ENCODE data around the gene SMIM11.

The SMIM11 gene

DNA sequence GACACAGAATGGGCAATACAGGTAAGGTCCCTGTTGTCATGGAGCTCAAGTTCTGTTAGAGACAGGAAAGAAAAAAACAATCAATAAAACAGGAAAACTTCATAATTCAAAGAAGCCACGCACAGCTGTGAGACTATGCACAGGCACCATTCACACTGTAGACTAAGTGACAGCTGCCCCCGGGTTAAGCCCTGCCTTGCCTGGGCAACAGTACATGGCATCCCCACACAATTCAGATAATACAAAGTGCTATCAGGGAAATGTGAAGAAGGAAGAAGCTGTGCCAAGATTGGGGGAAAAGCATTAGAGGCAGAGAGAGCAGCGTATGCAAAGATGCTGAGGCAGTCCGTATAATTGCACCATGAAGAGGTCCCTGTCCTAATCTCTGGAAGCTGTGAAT is 20.5 kb upstream of the SMIM11 start:
- H3K4me3 ChIP-seq (ENCODE audit: low read length): no peak overlapping the region
- DNase-seq (ENCODE audit: low read depth): no peak
- TF ChIP-seq, protein P1, sequence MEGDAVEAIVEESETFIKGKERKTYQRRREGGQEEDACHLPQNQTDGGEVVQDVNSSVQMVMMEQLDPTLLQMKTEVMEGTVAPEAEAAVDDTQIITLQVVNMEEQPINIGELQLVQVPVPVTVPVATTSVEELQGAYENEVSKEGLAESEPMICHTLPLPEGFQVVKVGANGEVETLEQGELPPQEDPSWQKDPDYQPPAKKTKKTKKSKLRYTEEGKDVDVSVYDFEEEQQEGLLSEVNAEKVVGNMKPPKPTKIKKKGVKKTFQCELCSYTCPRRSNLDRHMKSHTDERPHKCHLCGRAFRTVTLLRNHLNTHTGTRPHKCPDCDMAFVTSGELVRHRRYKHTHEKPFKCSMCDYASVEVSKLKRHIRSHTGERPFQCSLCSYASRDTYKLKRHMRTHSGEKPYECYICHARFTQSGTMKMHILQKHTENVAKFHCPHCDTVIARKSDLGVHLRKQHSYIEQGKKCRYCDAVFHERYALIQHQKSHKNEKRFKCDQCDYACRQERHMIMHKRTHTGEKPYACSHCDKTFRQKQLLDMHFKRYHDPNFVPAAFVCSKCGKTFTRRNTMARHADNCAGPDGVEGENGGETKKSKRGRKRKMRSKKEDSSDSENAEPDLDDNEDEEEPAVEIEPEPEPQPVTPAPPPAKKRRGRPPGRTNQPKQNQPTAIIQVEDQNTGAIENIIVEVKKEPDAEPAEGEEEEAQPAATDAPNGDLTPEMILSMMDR (conservative IDR thresholded peaks at IDR 0.05; ENCODE audit: low read depth, low read length): no peak

DNA sequence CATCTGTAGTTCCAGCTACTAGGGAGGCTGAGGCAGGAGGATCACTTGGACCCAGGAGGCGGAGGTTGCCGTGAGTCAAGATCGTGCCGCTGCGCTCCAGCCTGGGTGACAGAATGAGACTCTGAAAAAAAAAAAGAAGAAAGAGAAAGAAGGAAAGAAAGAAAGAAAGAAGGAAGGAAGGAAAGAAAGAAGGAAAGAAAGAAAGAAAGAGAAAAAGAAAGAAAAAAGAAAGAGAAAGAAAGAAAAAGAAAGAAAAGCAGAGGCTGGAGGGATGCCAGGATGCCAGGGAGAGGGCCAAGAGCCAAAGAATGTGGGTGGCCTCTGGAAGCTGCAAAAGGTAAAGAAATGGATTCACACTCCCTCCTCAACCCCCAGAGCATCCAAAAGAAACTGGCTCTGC is 19.7 kb upstream of the SMIM11 start:
- TF ChIP-seq, protein P1 (conservative IDR thresholded peaks at IDR 0.05; ENCODE audit: low read depth, low read length): no peak
- H3K4me3 ChIP-seq (ENCODE audit: low read length): no peak overlapping the region
- DNase-seq (ENCODE audit: low read depth): no peak

DNA sequence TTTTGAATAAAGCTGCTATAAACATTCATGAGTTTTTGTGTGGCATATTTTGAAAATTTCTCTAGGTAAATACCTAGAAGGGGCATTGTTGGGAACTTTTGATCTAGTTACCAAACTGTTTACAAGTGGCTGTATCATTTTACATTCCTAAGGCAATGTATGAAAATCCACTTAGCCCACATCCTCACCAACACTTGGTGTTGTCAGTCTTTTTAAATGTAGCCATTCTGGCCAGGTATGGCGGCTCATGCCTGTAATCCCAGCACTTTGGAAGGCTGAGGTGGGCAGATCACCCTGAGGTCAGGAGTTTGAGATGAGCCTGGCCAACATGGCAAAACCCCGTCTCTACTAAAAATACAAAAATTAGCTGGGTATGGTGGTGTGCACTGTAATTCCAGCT is 17.4 kb upstream of the SMIM11 start:
- TF ChIP-seq, protein P1 (conservative IDR thresholded peaks at IDR 0.05; ENCODE audit: low read depth, low read length): no peak
- H3K4me3 ChIP-seq (ENCODE audit: low read length): no peak overlapping the region
- DNase-seq (ENCODE audit: low read depth): no peak

DNA sequence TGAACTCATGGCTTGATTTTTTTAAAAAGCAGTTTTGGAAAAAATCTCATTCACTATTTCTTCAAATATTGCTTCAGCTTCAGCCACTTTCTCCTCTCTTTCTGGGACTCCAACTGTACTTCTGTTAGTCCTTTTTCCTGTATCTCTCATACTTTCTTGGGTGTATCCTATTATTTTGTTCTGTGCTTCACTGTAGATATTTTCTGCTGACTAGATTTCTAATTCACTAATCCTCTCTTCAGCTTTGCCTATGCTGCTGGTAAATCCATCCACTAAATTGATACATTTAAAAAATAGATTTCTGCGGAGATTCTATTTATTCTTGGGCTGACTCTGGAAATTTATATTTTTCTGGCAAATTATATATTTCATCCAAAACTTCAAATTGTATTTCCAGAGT is 16.4 kb upstream of the SMIM11 start:
- DNase-seq (ENCODE audit: low read depth): no peak
- TF ChIP-seq, protein P1 (conservative IDR thresholded peaks at IDR 0.05; ENCODE audit: low read depth, low read length): no peak
- no peak overlapping the region for H3K4me3 ChIP-seq (ENCODE audit: low read length)

DNA sequence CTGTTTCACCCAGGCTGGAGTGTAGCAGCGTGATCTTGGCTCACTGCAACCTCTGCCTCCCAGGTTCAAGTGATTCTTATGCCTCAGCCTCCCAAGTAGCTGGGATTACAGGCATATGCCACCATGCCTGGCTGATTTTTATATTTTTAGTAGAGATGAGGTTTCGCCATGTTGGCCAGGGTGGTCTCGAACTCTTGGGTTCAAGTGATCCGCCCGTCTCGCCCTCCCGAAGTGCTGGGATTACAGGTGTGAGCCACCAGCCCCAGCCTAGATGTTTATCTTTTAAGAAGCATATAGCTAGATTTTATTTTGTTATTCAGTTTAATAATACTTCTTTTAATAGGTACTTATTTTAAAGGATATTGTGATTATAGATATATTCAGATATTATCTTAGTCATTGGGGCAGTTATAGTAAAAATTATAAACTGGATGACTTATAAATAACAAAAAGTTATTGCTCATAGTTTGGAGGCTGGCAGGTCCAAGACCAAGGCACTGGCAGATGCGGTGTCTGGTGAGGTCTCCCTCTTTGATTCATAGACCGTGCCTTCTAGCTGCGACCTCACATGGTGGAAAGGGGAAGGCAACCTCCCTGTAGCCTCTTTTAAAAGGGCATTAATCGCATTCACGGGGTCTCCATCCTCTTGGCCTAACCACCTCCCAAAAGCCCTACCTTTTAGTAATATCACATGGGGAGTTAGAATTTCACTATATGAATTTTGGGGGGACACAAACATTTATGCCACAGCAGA is 14.6 kb upstream of the SMIM11 start:
- no peak for DNase-seq (ENCODE audit: low read depth)
- no peak overlapping the region for H3K4me3 ChIP-seq (ENCODE audit: low read length)
- TF ChIP-seq, protein P1 (conservative IDR thresholded peaks at IDR 0.05; ENCODE audit: low read depth, low read length): no peak

DNA sequence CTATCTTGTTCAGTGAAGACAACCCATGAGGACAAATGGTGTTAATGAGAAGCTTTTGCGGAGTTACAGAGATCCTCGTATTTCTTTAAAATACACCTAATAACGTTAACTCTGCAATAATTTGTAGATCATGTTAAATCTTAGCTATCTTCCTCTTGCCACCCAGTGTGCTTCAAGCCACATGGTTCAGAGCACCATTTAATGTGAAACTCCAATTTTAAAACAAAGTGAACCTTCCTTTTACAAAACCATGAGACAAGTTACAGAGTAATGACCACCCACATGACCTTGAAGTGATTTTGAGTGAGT is 13.2 kb upstream of the SMIM11 start:
- no peak for DNase-seq (ENCODE audit: low read depth)
- H3K4me3 ChIP-seq (ENCODE audit: low read length): no peak overlapping the region
- TF ChIP-seq, protein P1 (conservative IDR thresholded peaks at IDR 0.05; ENCODE audit: low read depth, low read length): no peak

DNA sequence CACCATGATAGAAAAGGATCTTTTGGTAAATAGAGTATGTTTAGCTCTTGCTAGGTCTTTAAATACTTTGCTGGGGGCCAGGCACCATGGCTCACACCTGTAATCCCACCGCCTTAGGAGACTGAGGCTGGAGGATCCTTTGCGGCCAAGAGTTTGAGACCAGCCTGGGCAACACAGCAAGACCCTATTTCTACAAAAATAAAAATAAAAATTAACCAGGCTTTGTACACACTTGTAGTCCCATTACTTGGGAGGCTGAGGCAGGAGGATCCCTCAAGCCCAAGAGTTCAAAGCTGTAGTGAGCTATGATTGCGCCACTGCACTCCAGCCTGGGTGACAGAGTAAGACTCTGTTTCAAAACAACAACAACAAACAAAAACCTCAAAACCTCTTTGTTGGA is 12.6 kb upstream of the SMIM11 start:
- no peak for DNase-seq (ENCODE audit: low read depth)
- TF ChIP-seq, protein P1 (conservative IDR thresholded peaks at IDR 0.05; ENCODE audit: low read depth, low read length): no peak

More for the DNA sequence above, 12.6 kb upstream of the SMIM11 start:
- H3K4me3 ChIP-seq (ENCODE audit: low read length): no peak overlapping the region

Measured in retinal pigment epithelial cell (primary cell).